ENCODE measurements around the gene WDFY3. TPM values are rescaled to one million over a fixed set of nuclear protein-coding genes. Genes with fewer than 3 reads are reported as not detected.

Gene WDFY3
- total and polyA plus RNA-seq, 2 experiments from 2014 or later: 3.1 to 45.6 TPM

GRCh38 chr4:84737656-84738055, 228.8 kb downstream of the WDFY3 start:
- H3K36me3 ChIP-seq (ENCODE audit: low read depth): peaks cover 84% of the 10 kb centered on the region
- H3K4me3 ChIP-seq: no peak overlapping the region
- no peak overlapping the region for H2AFZ ChIP-seq
- no peak overlapping the region for H3K4me2 ChIP-seq (ENCODE audit: unreplicated experiment)
- H3K4me1 ChIP-seq (ENCODE audit: insufficient read depth): no peaks in the 10 kb centered on the region
- no peaks in the 10 kb centered on the region for H3K27me3 ChIP-seq (replicated peaks; ENCODE audit: insufficient read depth)
- TF ChIP-seq EZH2 (IDR thresholded peaks at IDR 0.05; ENCODE audit: insufficient read depth, poor library complexity, severe bottlenecking) (no peak), EZH2phosphoT487 (IDR thresholded peaks at IDR 0.05; ENCODE audit: insufficient read depth, low read depth) (no peak)
- no peaks in the 10 kb centered on the region for H3K79me2 ChIP-seq (ENCODE audit: insufficient read depth)
- no peak overlapping the region for H3K9ac ChIP-seq
- no peak for DNase-seq
- H3K9me2 ChIP-seq (ENCODE audit: insufficient read depth): no peaks in the 10 kb centered on the region
- H3K27ac ChIP-seq: no peak overlapping the region
- in situ Hi-C loops (cut with MboI): no loop called here
- H3K9me3 ChIP-seq (ENCODE audit: low read depth): no peaks in the 10 kb centered on the region
- 89 to 97% methylated on average over 3 of the region's 3 CpGs for WGBS, 2 experiments (ENCODE audit: low coverage in 1 of 2, low lambda C conversion rate in 2 of 2, missing lambda C conversion rate in 2 of 2)
- no peaks in the 10 kb centered on the region for H4K20me1 ChIP-seq (ENCODE audit: insufficient read depth)
- no peaks in the 10 kb centered on the region for H3F3A ChIP-seq (ENCODE audit: insufficient read depth)

- no peaks in the 10 kb centered on the region for H4K20me1 ChIP-seq (ENCODE audit: insufficient read depth)
- no peak overlapping the region for H3K4me2 ChIP-seq (ENCODE audit: unreplicated experiment)
- H3K4me3 ChIP-seq: no peak overlapping the region
- in situ Hi-C loops (cut with MboI): no loop called here
- H3K9ac ChIP-seq: no peak overlapping the region
- H3K27ac ChIP-seq: no peak overlapping the region
- no peak for TF ChIP-seq EZH2 (IDR thresholded peaks at IDR 0.05; ENCODE audit: insufficient read depth, poor library complexity, severe bottlenecking)
- peaks cover 66% of the 10 kb centered on the region for H3K36me3 ChIP-seq (ENCODE audit: low read depth)
- H3K79me2 ChIP-seq (ENCODE audit: insufficient read depth): no peaks in the 10 kb centered on the region
- H3K4me1 ChIP-seq (ENCODE audit: insufficient read depth): no peaks in the 10 kb centered on the region
- no peaks in the 10 kb centered on the region for H3F3A ChIP-seq (ENCODE audit: insufficient read depth)
- no peak for DNase-seq
- no peak overlapping the region for H2AFZ ChIP-seq
- H3K9me2 ChIP-seq (ENCODE audit: insufficient read depth): no peaks in the 10 kb centered on the region
- no peaks in the 10 kb centered on the region for H3K27me3 ChIP-seq (replicated peaks; ENCODE audit: insufficient read depth)
- no peaks in the 10 kb centered on the region for H3K9me3 ChIP-seq (ENCODE audit: low read depth)
Observed at GRCh38 chr4:84734037-84734436, 232.5 kb downstream of the WDFY3 start.

GRCh38 chr4:84733343-84734033, 233.0 kb downstream of the WDFY3 start:
- Histone ChIP-seq H3K36me3 (ENCODE audit: low read depth) (peaks cover 61% of the 10 kb centered on the region), H3K4me1 (ENCODE audit: insufficient read depth) (no peaks in the 10 kb centered on the region), H3K79me2 (ENCODE audit: insufficient read depth) (no peaks in the 10 kb centered on the region), H4K20me1 (ENCODE audit: insufficient read depth) (no peaks in the 10 kb centered on the region), H3F3A (ENCODE audit: insufficient read depth) (no peaks in the 10 kb centered on the region), H3K27ac (no peak overlapping the region), H3K4me2 (ENCODE audit: unreplicated experiment) (no peak overlapping the region), H3K9ac (no peak overlapping the region), H3K9me3 (ENCODE audit: low read depth) (no peaks in the 10 kb centered on the region), H3K9me2 (ENCODE audit: insufficient read depth) (no peaks in the 10 kb centered on the region), H3K4me3 (no peak overlapping the region), H2AFZ (no peak overlapping the region), H3K27me3 (replicated peaks; ENCODE audit: insufficient read depth) (no peaks in the 10 kb centered on the region)
- in situ Hi-C loops (cut with MboI): no loop called here
- no peak for DNase-seq
- no peak for TF ChIP-seq EZH2 (IDR thresholded peaks at IDR 0.05; ENCODE audit: insufficient read depth, poor library complexity, severe bottlenecking)
- no peak for TF ChIP-seq EZH2phosphoT487 (IDR thresholded peaks at IDR 0.05; ENCODE audit: insufficient read depth, low read depth)
- 91 to 94% methylated on average over 13 of the region's 13 CpGs for WGBS, 2 experiments (ENCODE audit: low coverage in 1 of 2, low lambda C conversion rate in 2 of 2, missing lambda C conversion rate in 2 of 2)

- H3K36me3 ChIP-seq (ENCODE audit: low read depth): peaks cover 34% of the 10 kb centered on the region
- no peak overlapping the region for H3K27ac ChIP-seq
- H3F3A ChIP-seq (ENCODE audit: insufficient read depth): peaks cover 11% of the 10 kb centered on the region; the same call in 1 of the 2 replicates
- H3K9me3 ChIP-seq (ENCODE audit: low read depth): no peaks in the 10 kb centered on the region
- H3K27me3 ChIP-seq (replicated peaks; ENCODE audit: insufficient read depth): no peaks in the 10 kb centered on the region
- no peak overlapping the region for H3K4me2 ChIP-seq (ENCODE audit: unreplicated experiment)
- H3K4me1 ChIP-seq (ENCODE audit: insufficient read depth): peaks cover 10% of the 10 kb centered on the region
- in situ Hi-C loops (cut with MboI): no loop called here
- no peak for DNase-seq
- TF ChIP-seq EZH2phosphoT487 (IDR thresholded peaks at IDR 0.05; ENCODE audit: insufficient read depth, low read depth) (no peak), EZH2 (IDR thresholded peaks at IDR 0.05; ENCODE audit: insufficient read depth, poor library complexity, severe bottlenecking) (no peak)
- no peaks in the 10 kb centered on the region for H4K20me1 ChIP-seq (ENCODE audit: insufficient read depth)
- no peak overlapping the region for H2AFZ ChIP-seq
- no peaks in the 10 kb centered on the region for H3K79me2 ChIP-seq (ENCODE audit: insufficient read depth)
- no peaks in the 10 kb centered on the region for H3K9me2 ChIP-seq (ENCODE audit: insufficient read depth)
- no peak overlapping the region for H3K9ac ChIP-seq
- no peak overlapping the region for H3K4me3 ChIP-seq
Observed at GRCh38 chr4:84730375-84730774, 236.1 kb downstream of the WDFY3 start.

- Histone ChIP-seq H3K27me3 (replicated peaks; ENCODE audit: insufficient read depth) (no peaks in the 10 kb centered on the region), H3K27ac (no peak overlapping the region), H3K4me2 (ENCODE audit: unreplicated experiment) (no peak overlapping the region), H3K4me3 (no peak overlapping the region), H2AFZ (no peak overlapping the region), H4K20me1 (ENCODE audit: insufficient read depth) (no peaks in the 10 kb centered on the region), H3K9ac (no peak overlapping the region), H3K4me1 (ENCODE audit: insufficient read depth) (peaks cover 10% of the 10 kb centered on the region), H3F3A (ENCODE audit: insufficient read depth) (peaks cover 11% of the 10 kb centered on the region; the same call in 1 of the 2 replicates), H3K36me3 (ENCODE audit: low read depth) (peaks cover 24% of the 10 kb centered on the region), H3K9me3 (ENCODE audit: low read depth) (no peaks in the 10 kb centered on the region), H3K9me2 (ENCODE audit: insufficient read depth) (no peaks in the 10 kb centered on the region; the same call in 1 of the 2 replicates), H3K79me2 (ENCODE audit: insufficient read depth) (no peaks in the 10 kb centered on the region)
- no peak for DNase-seq
- in situ Hi-C loops (cut with MboI): no loop called here
- no peak for TF ChIP-seq EZH2 (IDR thresholded peaks at IDR 0.05; ENCODE audit: insufficient read depth, poor library complexity, severe bottlenecking)
- no peak for TF ChIP-seq EZH2phosphoT487 (IDR thresholded peaks at IDR 0.05; ENCODE audit: insufficient read depth, low read depth)
- 90 to 100% methylated on average over 1 of the region's 1 CpG for WGBS, 2 experiments (ENCODE audit: low coverage in 1 of 2, low lambda C conversion rate in 2 of 2, missing lambda C conversion rate in 2 of 2)
Observed at GRCh38 chr4:84727491-84727890, 239.0 kb downstream of the WDFY3 start.

All from GM23248 (cell line).